Midbrain (tissue), 1 donor: ENCODE measurements around the gene FZD4.

ENCODE experiments used
- DNase-seq: peaks from one replicate; lab custom pipeline; 2025; lab: John Stamatoyannopoulos, UW

FZD4 gene

DNA sequence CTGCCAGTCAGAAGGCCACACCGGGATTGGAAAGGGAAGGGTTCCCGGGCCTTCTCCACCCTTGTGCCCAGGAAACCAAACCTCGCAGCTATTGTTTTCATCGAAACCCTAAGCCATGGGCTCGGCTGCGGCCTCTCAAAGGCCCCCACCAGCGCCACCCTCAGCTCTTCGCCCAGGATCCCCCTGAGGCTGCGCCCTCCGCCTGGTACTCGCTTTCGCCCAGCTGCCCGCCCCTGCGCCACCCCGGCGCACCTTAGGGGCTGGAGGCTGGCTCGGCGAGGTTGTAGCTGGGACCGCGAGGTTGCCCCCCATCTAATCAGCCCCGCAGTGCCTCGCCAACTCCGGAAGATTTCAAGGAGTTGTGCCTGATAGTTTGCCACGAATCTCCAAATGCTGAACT, 49.0 kb downstream of the FZD4 start:
- no peak for DNase-seq

DNA sequence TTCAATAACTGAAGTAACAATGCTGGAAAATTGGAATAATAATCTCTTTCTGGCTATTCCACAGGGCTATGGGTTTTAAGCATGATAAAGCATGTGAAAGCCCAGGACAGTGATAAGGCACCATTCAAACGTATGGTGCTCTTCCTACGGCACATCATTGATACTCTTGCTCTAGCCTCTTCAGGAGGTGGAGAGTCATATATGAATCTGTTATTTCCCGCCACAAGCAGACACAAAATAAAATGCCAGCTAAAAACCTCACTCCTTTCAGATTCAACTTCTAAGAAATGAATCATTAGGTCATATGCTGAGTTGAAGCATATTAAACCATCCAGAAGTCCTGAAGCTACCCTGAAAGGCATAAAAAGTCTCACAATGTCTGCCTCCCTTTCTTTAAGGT, 49.9 kb downstream of the FZD4 start:
- DNase-seq: no peak

DNA sequence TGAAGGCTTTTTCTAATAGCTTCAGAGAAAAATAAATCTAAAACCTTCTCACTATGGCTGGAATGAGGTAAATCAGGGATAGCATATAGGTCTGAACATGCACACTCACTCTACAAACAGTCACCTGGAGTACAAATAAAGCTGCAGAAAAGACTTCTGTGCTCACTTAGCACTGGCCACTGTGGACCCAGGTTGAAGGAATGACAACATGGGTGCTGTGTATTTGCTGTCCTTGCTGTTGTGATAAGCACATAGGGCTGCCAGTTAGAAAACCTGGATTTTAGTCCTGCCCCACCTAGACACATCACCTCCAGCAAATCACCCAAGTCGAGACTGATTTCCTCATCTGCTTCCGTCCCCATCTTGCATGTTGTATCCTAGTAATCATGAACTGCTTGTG, 51.2 kb downstream of the FZD4 start:
- DNase-seq: no peak

DNA sequence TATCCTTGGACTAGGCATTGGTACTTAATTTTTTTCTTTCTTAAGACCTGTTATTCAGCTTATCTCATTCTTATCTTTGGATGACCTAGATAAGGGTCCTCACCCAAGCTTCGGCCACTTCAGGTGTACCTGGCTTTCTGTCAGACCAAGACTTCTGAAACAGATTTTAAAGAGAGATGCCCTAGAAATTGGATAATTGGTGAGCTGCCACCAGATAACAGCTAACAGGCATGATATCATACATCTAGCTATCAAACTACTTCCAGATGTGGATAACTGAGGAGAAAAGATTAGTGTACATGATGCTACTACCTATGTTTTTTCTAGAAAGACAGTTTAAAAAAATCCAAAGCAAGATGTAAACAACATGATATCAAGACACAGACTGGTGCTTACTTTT, 52.9 kb downstream of the FZD4 start:
- DNase-seq: no peak

DNA sequence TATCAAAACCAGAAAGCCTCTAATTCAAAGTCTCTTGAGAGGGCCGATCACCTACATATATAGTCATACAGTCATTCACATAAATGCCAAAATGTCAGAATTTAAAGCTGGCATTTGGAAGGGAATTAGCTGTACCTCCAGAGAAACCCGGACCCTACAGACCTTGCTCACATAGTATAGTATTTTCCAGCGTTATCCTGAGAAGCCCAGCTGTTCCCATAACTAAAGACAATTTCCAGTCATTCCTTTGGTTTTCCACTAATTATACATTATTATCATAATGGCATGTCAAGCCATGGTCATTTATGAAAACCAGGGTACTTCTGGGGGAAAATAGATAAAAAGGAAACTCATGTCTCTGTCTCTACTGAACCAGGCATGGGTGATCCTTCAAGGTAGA, 53.6 kb downstream of the FZD4 start:
- no peak for DNase-seq

DNA sequence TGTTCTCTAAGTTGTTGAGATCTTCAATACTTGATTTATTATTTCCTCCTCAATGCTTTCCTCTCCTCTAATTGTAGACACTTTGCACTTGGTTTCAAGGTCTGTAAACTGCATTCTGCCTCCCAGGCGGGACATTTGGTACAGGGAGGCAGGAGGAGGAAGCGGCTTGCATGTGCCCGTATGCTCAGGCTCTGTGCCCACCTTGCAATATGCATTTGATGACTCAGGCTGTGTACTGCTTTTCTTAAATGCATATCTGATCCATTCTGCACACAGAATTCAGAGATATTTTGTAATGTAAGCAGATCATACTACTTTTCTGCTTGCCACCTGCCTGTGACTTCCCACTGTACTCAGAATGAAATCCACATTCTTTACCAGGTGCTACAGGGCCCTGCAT, 55.0 kb downstream of the FZD4 start:
- DNase-seq: no peak

DNA sequence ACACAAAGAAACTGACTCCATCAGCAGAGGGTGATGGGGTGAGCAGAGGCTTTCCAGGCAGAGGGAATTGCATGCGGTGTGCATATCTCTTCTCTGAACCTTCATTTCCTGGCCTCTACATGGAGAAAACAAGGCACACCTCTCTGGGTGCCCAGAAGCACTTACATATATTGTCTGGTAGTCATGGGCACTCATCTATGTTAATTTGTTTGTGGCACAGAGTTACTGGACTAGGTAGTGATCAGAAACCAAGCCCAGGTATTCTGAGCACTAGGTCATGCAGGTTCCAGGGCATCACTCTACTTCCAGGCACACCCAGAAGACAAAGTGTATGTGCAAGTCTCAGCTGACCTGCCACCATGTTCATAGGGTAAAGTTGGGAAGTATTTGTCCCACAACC, 56.5 kb downstream of the FZD4 start:
- no peak for DNase-seq

DNA sequence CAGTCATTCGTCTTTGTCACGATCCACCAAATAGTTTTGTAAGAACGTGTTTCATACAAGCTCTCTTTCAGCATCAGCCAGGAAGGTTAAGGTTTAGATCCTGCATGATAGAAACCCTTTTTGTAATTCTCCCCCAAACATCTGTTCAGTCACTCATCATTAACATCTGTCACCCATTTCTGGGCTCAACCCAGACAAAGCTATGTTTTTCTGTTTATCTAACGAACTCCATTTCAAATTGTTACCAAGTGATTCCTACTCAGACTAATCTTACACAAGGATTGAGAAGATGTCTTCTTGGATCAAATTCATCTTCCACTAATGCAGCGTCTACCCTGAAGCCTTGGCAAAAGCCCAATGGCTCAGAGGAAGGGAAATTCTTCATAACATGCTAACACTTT, 58.8 kb downstream of the FZD4 start:
- DNase-seq: no peak
